H1 (cell line): Measurements from ENCODE around the gene MGRN1. TPM values are rescaled to one million over a fixed set of nuclear protein-coding genes. Genes with fewer than 3 reads are reported as not detected.

ENCODE experiments used
- HDAC6 ChIP-seq: IDR thresholded peaks from one replicate; pipeline ENCODE4 v1.7.1; 2012; ENCODE audit warnings: low read depth, mild to moderate bottlenecking, inconsistent platforms, low read length, moderate library complexity
- POLR2A ChIP-seq, 2 experiments: IDR thresholded peaks; 1 replicate in 1 of 2; 2 replicates in 1 of 2; pipeline ENCODE4 v1.6.1; 2011; ENCODE audit warnings: low read depth in 2 of 2, low read length in 2 of 2, mild to moderate bottlenecking in 2 of 2; ENCODE audit errors: control extremely low read depth in 1 of 2
- USF2 ChIP-seq: IDR thresholded peaks from 2 replicates; pipeline ENCODE4 v1.6.1; 2011; ENCODE audit warnings: low read length, improper control_type of control experiment
- polyA plus RNA-seq, 7 experiments: library from polyadenylated mRNA; depleted of rRNA in 3 of 7; stranded (reverse) in 5 of 7; unstranded in 2 of 7; fragments of >200 nt in 5 of 7; fragments of 200-250 nt in 2 of 7; gene quantifications; 1 replicate in 5 of 7; 2 replicates in 1 of 7; 4 replicates in 1 of 7; pipeline versions ENCODE4 v1.2.1 to v1.2.3, GENCODE V29; 2011 to 2013; ENCODE audit warnings: missing spikeins in 2 of 7, mixed read lengths in 2 of 7
- total RNA-seq: library from RNA; stranded (reverse); fragmentation: NEBNext Ultra II Directional; extraction: Animal tissue kit (Norgen Biotek cat#: 25700); gene quantifications from 2 replicates; pipeline ENCODE4 v1.2.1, GENCODE V29; 2021

Gene MGRN1
- total and polyA plus RNA-seq, 2 of the 8 experiments (the other 6 are each of a cell fraction or from before 2014, with no cell fraction given), result 15.0 to 82.3 TPM

GRCh38 chr16:4614571-4615383 is 9.8 kb upstream of the MGRN1 start, which contains the start of gene UBALD1 (continued):
- no peak for TF ChIP-seq USF2
- TF ChIP-seq POLR2A (IDR thresholded peaks at IDR 0.05; ENCODE audit: control extremely low read depth in 1 of 2, low read depth in 2 of 2, low read length in 2 of 2), result peak in 1 of 2 experiments; percentile 93; a peak in 2 of 3 replicates
- no peak for TF ChIP-seq HDAC6
- TF ChIP-seq, all 59 proteins: peak for 21
